DOHH2 (cell line): ENCODE measurements around the gene MLXIP.

Experiments
- EZH2phosphoT487 ChIP-seq: fragments of 200-600 bp; sonication (generic); IDR thresholded peaks from 2 replicates; pipeline ENCODE4 v1.6.1; 2017; ENCODE audit warnings: borderline replicate concordance, mild to moderate bottlenecking, antibody characterized with exemption, low read length, moderate library complexity, mixed read lengths
- TF ChIP-seq, protein P1 (sequence below): fragments of 200-600 bp; sonication (generic); IDR thresholded peaks from one replicate; pipeline ENCODE4 v1.5.1; 2014; ENCODE audit warnings: antibody characterized with exemption, mild to moderate bottlenecking, low read depth, low read length; ENCODE audit not compliant: poor library complexity, severe bottlenecking

DNA sequence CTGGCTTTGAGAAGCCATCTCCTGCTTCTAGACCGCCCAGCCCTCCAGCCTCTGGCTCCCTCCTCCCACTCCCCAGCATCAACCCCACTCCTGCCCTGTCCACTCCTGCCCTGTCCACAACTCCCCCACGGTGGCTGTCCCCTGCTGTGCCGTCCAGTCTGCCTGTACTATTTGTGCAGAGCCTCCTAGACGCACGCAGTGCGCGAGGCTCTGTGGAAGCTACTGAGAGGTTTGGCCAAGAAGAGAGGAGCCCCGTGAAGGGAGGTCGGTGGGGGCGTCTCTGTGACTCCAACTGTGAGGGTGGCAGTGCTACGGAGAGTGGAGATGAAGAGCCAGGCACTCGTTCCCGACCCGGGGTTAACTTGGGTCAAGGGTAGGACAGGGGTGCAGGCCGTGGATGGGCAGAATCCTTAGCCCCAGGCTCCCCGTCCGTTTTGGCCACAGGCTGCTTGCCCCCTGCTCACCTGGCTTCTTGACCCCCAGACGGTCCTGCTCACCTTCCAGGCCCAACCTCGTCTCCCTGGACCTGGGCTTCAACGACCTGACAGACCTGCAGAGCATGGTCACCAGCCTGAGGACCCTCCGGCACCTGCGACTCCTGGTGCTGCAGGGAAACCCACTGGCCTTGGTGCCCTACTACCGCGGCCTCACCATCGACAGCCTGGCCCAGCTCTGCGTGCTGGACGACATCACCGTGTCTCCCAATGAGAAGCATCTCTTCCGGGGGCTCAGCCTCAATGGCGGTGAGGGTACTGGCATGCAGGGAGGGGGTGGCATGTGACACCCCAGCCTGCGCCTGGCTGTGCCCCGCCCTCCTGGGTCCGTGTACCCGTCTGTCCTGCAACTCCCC lies 111.3 kb downstream of the MLXIP start:
- TF ChIP-seq, protein P1, sequence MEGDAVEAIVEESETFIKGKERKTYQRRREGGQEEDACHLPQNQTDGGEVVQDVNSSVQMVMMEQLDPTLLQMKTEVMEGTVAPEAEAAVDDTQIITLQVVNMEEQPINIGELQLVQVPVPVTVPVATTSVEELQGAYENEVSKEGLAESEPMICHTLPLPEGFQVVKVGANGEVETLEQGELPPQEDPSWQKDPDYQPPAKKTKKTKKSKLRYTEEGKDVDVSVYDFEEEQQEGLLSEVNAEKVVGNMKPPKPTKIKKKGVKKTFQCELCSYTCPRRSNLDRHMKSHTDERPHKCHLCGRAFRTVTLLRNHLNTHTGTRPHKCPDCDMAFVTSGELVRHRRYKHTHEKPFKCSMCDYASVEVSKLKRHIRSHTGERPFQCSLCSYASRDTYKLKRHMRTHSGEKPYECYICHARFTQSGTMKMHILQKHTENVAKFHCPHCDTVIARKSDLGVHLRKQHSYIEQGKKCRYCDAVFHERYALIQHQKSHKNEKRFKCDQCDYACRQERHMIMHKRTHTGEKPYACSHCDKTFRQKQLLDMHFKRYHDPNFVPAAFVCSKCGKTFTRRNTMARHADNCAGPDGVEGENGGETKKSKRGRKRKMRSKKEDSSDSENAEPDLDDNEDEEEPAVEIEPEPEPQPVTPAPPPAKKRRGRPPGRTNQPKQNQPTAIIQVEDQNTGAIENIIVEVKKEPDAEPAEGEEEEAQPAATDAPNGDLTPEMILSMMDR, result no peak
- TF ChIP-seq EZH2phosphoT487, result no peak
